Endodermal cell (in vitro differentiated cells): Measurements from ENCODE around the gene PER2. TPM values are rescaled to one million over a fixed set of nuclear protein-coding genes. Genes with fewer than 3 reads are reported as not detected.

ENCODE experiments used
- DNase-seq: peaks from one replicate; pipeline ENCODE4 v3.0.0-alpha.2; 2017
- H3K27ac ChIP-seq: 2 replicates; pipeline ENCODE4 v1.5.1; 2013; ENCODE audit warnings: mild to moderate bottlenecking, low read depth, low read length, moderate library complexity
- H3K27me3 ChIP-seq: 2 replicates; pipeline ENCODE4 v1.6.1; 2013; ENCODE audit warnings: mild to moderate bottlenecking, low read length, moderate library complexity; ENCODE audit not compliant: insufficient read depth, control insufficient read depth, poor library complexity, severe bottlenecking
- H3K36me3 ChIP-seq: 2 replicates; pipeline ENCODE4 v1.7.0; 2013; ENCODE audit warnings: mild to moderate bottlenecking, low read length, moderate library complexity; ENCODE audit not compliant: control insufficient read depth, insufficient read depth
- H3K4me1 ChIP-seq: one replicate; pipeline ENCODE4 v1.7.0; 2013; ENCODE audit warnings: low read length; ENCODE audit not compliant: control insufficient read depth, insufficient read depth
- H3K4me3 ChIP-seq: 2 replicates; pipeline ENCODE4 v1.5.1; 2013; ENCODE audit warnings: mild to moderate bottlenecking, low read length, moderate library complexity
- H3K9ac ChIP-seq: 2 replicates; pipeline ENCODE4 v1.6.1; 2013; ENCODE audit warnings: mild to moderate bottlenecking, low read length, moderate library complexity; ENCODE audit not compliant: poor library complexity, severe bottlenecking; ENCODE audit errors: extremely low read depth
- H3K9me3 ChIP-seq: 2 replicates; pipeline ENCODE4 v1.6.1; 2013; ENCODE audit warnings: mild to moderate bottlenecking, low read length, moderate library complexity; ENCODE audit not compliant: control insufficient read depth
- H3K27ac Mint-ChIP-seq: 2 replicates; pipeline ENCODE4 v1.8.0; 2020; ENCODE audit warnings: mixed read lengths
- H3K27me3 Mint-ChIP-seq: 2 replicates; pipeline ENCODE4 v1.8.0; 2021; ENCODE audit warnings: mild to moderate bottlenecking, mixed read lengths; ENCODE audit not compliant: insufficient read depth
- H3K36me3 Mint-ChIP-seq: 2 replicates; pipeline ENCODE4 v1.8.0; 2020; ENCODE audit warnings: low read depth, mixed read lengths
- H3K4me1 Mint-ChIP-seq: 2 replicates; pipeline ENCODE4 v1.8.0; 2020; ENCODE audit warnings: mixed read lengths
- H3K4me3 Mint-ChIP-seq: 2 replicates; pipeline ENCODE4 v1.8.0; 2020; ENCODE audit warnings: mild to moderate bottlenecking, moderate library complexity, mixed read lengths
- H3K9me3 Mint-ChIP-seq: 2 replicates; pipeline ENCODE4 v1.8.0; 2020; ENCODE audit warnings: mild to moderate bottlenecking, mixed read lengths
- WGBS, 2 experiments: methylation state at CpG; one replicate each; pipeline versions ENCODE4 v1.1.5 to v1.1.7; 2013; ENCODE audit warnings: missing lambda C conversion rate in 2 of 2, mixed read lengths in 1 of 2; ENCODE audit not compliant: insufficient coverage in 1 of 2, insufficient read length in 1 of 2; 5-methylcytosine and 5-hydroxymethylcytosine counted together
- total RNA-seq, 2 donors: library from RNA; stranded (reverse); fragmentation: NEBNext Ultra II Directional in 1 of 2; extraction: Animal tissue kit (Norgen Biotek cat#: 25700) in 1 of 2; gene quantifications; 2 replicates in 1 of 2; 3 replicates in 1 of 2; pipeline ENCODE4 v1.2.1, GENCODE V29; 2021
- TF ChIP-seq, protein P1 (sequence below): fragments of 200-600 bp; sonication (generic); conservative IDR thresholded peaks from 2 replicates; pipeline ENCODE4 v1.5.0; 2021; ENCODE audit warnings: antibody characterized with exemption, mild to moderate bottlenecking

PER2 gene
- total RNA-seq, 2 donors from 2014 or later: 9.7 to 13.5 TPM

DNA sequence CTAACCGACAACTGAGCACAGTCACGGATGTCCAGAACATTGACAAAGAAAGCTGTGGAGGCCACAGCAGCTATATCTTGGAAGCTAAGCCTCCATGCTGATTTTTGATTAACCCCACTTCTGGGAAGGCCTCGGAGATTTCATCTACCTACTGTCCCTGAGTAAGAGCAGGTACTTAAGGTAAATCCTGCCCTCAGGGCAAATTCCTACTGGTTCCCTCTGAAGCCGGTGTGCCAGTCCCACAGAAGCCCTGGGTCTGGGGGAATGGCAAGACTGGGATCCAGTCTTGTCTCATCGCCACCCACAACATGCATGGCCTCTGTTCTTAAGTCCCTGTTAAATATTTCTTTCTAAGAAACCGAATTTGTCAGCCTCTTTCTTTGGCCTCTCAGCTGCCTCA is 18.7 kb downstream of the PER2 start:
- no peak overlapping the region for H3K4me3 Mint-ChIP-seq
- no peaks in the 10 kb centered on the region for H3K4me1 Mint-ChIP-seq
- H3K36me3 Mint-ChIP-seq: peaks cover 55% of the 10 kb centered on the region
- peaks cover 60% of the 10 kb centered on the region for H3K36me3 ChIP-seq
- DNase-seq: no peak
- H3K27ac Mint-ChIP-seq: no peak overlapping the region
- H3K27me3 ChIP-seq: no peaks in the 10 kb centered on the region
- no peak overlapping the region for H3K9ac ChIP-seq
- H3K4me3 ChIP-seq: no peak overlapping the region
- no peaks in the 10 kb centered on the region for H3K9me3 ChIP-seq
- 89 to 90% methylated on average over 4 to 6 of the region's 6 CpGs for WGBS, 2 experiments
- no peaks in the 10 kb centered on the region for H3K4me1 ChIP-seq
- H3K9me3 Mint-ChIP-seq: no peaks in the 10 kb centered on the region
- H3K27ac ChIP-seq: no peak overlapping the region
- no peaks in the 10 kb centered on the region for H3K27me3 Mint-ChIP-seq
- TF ChIP-seq, protein P1, sequence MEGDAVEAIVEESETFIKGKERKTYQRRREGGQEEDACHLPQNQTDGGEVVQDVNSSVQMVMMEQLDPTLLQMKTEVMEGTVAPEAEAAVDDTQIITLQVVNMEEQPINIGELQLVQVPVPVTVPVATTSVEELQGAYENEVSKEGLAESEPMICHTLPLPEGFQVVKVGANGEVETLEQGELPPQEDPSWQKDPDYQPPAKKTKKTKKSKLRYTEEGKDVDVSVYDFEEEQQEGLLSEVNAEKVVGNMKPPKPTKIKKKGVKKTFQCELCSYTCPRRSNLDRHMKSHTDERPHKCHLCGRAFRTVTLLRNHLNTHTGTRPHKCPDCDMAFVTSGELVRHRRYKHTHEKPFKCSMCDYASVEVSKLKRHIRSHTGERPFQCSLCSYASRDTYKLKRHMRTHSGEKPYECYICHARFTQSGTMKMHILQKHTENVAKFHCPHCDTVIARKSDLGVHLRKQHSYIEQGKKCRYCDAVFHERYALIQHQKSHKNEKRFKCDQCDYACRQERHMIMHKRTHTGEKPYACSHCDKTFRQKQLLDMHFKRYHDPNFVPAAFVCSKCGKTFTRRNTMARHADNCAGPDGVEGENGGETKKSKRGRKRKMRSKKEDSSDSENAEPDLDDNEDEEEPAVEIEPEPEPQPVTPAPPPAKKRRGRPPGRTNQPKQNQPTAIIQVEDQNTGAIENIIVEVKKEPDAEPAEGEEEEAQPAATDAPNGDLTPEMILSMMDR: no peak

DNA sequence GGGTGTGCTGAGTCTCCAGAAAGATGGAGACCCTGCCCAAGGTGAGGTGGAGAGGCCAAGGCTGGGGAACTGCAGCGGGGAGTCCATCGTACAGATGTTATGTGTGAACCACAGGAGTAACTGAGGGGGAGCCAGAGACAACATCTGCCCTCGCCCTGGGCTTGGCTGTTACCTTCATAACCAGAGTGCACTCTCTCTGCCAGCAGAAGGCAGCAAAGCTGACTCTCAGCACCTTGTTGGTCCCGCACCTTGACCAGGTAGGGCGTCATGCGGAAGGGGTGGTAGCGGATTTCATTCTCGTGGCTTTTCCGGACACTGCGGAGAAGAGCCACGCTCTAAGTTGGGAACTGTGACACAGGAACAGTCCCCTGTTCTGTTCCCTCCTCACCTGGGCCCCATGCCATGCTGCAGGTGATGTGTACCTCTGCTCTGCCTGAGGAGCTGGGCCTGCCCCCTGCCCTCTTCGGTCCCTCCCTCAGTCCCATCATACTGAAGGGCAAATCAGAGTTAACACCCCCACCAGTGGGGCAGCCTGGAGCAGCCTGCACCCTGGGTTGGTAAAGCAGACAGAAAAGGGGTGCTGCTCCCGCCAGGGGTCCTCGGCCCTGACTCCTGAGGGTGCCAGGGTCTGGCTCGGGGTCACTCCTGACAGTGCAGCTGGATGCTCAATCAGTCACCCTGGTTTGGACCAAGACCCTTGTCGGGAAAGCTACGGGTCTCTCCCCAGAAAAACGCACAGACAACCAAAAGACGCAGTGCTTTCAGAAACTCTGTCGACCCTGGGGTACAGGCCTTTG is 20.3 kb downstream of the PER2 start:
- 94 to 95% methylated on average over 19 to 20 of the region's 20 CpGs for WGBS, 2 experiments
- no peak overlapping the region for H3K27ac Mint-ChIP-seq
- Histone ChIP-seq H3K9me3 (no peaks in the 10 kb centered on the region), H3K4me3 (no peak overlapping the region), H3K9ac (no peak overlapping the region), H3K36me3 (peaks cover 53% of the 10 kb centered on the region), H3K27ac (no peak overlapping the region), H3K4me1 (no peaks in the 10 kb centered on the region), H3K27me3 (no peaks in the 10 kb centered on the region)
- H3K27me3 Mint-ChIP-seq: no peaks in the 10 kb centered on the region
- H3K9me3 Mint-ChIP-seq: no peaks in the 10 kb centered on the region
- H3K4me3 Mint-ChIP-seq: no peak overlapping the region
- TF ChIP-seq, protein P1: peak; percentile 37
- H3K4me1 Mint-ChIP-seq: peaks cover 3% of the 10 kb centered on the region
- H3K36me3 Mint-ChIP-seq: peaks cover 46% of the 10 kb centered on the region
- no peak for DNase-seq

DNA sequence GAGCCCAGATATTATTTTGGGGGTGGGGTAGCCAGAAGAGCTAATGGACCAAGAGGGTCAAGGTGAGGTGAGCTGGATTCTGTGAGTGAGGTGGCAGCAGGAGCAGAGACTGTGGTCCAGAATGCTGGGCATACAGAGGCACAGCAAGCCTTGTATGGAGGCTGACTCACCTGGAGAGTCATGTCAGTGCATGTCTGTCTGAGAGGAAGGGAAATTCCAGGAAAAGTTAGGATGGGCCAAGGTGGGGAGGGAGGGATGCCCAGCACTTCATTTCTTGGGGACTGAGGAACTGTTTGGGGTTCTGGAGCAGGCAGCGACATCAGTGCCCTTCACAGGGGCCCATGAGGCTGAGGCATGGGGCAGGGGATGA is 21.1 kb downstream of the PER2 start:
- TF ChIP-seq, protein P1: no peak
- 94% methylated on average over 1 of the region's 1 CpG; no CpG with 5 or more reads in 1 of the 2 experiments for WGBS, 2 experiments
- H3K9ac ChIP-seq: no peak overlapping the region
- peaks cover 53% of the 10 kb centered on the region for H3K36me3 ChIP-seq
- no peaks in the 10 kb centered on the region for H3K27me3 ChIP-seq
- no peaks in the 10 kb centered on the region for H3K27me3 Mint-ChIP-seq
- no peak overlapping the region for H3K27ac ChIP-seq
- H3K9me3 Mint-ChIP-seq: no peaks in the 10 kb centered on the region
- no peak overlapping the region for H3K27ac Mint-ChIP-seq
- no peaks in the 10 kb centered on the region for H3K4me1 ChIP-seq
- peaks cover 41% of the 10 kb centered on the region for H3K36me3 Mint-ChIP-seq
- peaks cover 4% of the 10 kb centered on the region for H3K4me1 Mint-ChIP-seq
- no peak overlapping the region for H3K4me3 Mint-ChIP-seq
- H3K9me3 ChIP-seq: no peaks in the 10 kb centered on the region
- no peak for DNase-seq
- no peak overlapping the region for H3K4me3 ChIP-seq
